ENCODE data around the gene SELENOO. TPM values are rescaled to one million over a fixed set of nuclear protein-coding genes. Genes with fewer than 3 reads are reported as not detected.

SELENOO gene
- total RNA-seq, 1 experiment from 2014 or later: 27.4 TPM

DNA sequence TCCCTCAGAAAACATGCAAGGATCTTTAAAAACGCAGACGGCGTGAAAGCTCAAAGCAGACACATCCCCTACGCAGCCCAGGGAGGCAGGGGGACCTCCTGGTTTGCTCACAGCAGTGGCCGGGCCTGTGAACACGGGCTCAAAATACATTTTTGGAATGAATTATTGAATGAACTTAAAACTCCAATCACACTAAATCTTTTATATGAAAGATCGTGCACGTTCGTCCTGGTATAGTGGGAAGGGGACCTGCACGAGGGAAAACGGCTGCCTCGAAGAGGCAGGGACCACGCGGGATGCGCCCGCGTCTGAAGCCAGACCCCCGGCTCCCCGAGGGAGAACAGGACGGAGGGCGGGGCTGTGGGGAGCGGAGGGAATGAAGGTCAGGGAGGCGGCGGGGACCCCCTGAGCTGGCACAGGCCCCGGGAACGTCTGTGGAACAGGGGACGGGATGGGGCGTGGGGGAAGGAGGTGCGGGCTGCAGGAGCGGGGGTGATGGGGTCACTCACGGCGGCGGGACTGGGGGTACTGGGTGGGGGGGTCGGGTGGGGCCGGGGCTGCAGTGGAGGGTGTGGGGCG is 31.5 kb upstream of the SELENOO start:
- no peaks in the 10 kb centered on the region for H3K27me3 ChIP-seq (ENCODE audit: insufficient read depth, low read depth)
- peaks cover 4% of the 10 kb centered on the region; the same call in 1 of the 2 replicates for H3K79me2 ChIP-seq (ENCODE audit: low read depth)
- no peaks in the 10 kb centered on the region for H3K9me2 ChIP-seq (ENCODE audit: insufficient read depth)
- TF ChIP-seq, protein P1, sequence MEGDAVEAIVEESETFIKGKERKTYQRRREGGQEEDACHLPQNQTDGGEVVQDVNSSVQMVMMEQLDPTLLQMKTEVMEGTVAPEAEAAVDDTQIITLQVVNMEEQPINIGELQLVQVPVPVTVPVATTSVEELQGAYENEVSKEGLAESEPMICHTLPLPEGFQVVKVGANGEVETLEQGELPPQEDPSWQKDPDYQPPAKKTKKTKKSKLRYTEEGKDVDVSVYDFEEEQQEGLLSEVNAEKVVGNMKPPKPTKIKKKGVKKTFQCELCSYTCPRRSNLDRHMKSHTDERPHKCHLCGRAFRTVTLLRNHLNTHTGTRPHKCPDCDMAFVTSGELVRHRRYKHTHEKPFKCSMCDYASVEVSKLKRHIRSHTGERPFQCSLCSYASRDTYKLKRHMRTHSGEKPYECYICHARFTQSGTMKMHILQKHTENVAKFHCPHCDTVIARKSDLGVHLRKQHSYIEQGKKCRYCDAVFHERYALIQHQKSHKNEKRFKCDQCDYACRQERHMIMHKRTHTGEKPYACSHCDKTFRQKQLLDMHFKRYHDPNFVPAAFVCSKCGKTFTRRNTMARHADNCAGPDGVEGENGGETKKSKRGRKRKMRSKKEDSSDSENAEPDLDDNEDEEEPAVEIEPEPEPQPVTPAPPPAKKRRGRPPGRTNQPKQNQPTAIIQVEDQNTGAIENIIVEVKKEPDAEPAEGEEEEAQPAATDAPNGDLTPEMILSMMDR (conservative IDR thresholded peaks at IDR 0.05): no peak
- TF ChIP-seq EZH2 (IDR thresholded peaks at IDR 0.05; ENCODE audit: low read depth): no peak
- H3K4me2 ChIP-seq: peak overlapping the region; percentile 67
- TSS peak; percentile 83 for BruUV-seq (replicated peaks)
- H3K4me3 ChIP-seq: peak overlapping the region; percentile 56; the same call in 1 of the 2 replicates
- POLR2A ChIA-PET (ENCODE audit: unreplicated experiment): no interaction called here
- intact Hi-C loops (cut with micrococcal nuclease; ENCODE audit: unreplicated experiment): no loop called here
- no peaks in the 10 kb centered on the region for H3K9me3 ChIP-seq (ENCODE audit: insufficient read depth, low read depth)
- no peaks in the 10 kb centered on the region for H3K36me3 ChIP-seq (ENCODE audit: low read depth)
- no peaks in the 10 kb centered on the region for H4K20me1 ChIP-seq (ENCODE audit: insufficient read depth)
- peaks cover 13% of the 10 kb centered on the region for H3K4me1 ChIP-seq (replicated peaks; ENCODE audit: insufficient read depth)
- no peak overlapping the region for H3K27ac ChIP-seq
- peaks cover 10% of the 10 kb centered on the region; the same call in 1 of the 2 replicates for H3F3A ChIP-seq (ENCODE audit: insufficient read depth, low read depth)
- H2AFZ ChIP-seq: no peak overlapping the region
- CTCF ChIA-PET: no interaction called here
- DNase-seq: no peak

DNA sequence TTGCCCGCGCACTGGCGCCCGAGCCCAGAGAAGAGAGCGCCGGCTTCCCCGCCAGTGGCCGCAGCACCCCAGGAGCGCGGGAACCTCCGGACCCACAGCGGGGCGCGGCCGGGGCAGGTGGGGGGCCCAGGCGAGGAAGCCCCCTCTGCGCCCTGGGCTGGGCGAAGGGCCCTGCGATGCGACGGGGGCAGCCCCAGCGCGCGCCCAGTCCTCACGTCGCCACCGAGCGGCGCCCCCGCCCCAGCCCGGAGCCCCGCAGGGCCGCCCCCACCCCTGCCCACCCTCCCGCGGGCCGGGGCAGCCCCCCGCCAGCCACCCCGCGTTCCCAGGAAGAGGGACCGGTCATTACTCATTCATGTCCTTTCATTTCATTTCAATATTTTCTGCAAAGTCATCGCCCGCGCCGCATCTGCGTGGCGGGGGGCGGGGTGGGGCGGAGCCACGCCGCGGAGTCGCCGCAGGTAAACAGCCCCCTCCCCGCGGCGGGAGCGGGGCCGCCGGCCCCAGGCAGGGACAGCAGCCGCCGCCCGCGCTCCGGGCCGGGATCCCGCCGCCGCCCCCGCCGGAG is 31.0 kb upstream of the SELENOO start:
- peaks cover 4% of the 10 kb centered on the region; the same call in 1 of the 2 replicates for H3K79me2 ChIP-seq (ENCODE audit: low read depth)
- no peaks in the 10 kb centered on the region for H3K9me3 ChIP-seq (ENCODE audit: insufficient read depth, low read depth)
- intact Hi-C loops (cut with micrococcal nuclease; ENCODE audit: unreplicated experiment): no loop called here
- ChIA-PET CTCF (no interaction called here), POLR2A (ENCODE audit: unreplicated experiment) (no interaction called here)
- no peaks in the 10 kb centered on the region for H3K36me3 ChIP-seq (ENCODE audit: low read depth)
- no peaks in the 10 kb centered on the region for H4K20me1 ChIP-seq (ENCODE audit: insufficient read depth)
- DNase-seq: peak; percentile 46 to 62
- no TSS peak for BruUV-seq (replicated peaks)
- H3K27ac ChIP-seq: no peak overlapping the region
- no peak overlapping the region for H2AFZ ChIP-seq
- peak overlapping the region; percentile 67 for H3K4me2 ChIP-seq
- peaks cover 13% of the 10 kb centered on the region for H3K4me1 ChIP-seq (replicated peaks; ENCODE audit: insufficient read depth)
- peak overlapping the region; percentile 56; the same call in 1 of the 2 replicates for H3K4me3 ChIP-seq
- H3K9me2 ChIP-seq (ENCODE audit: insufficient read depth): no peaks in the 10 kb centered on the region
- H3F3A ChIP-seq (ENCODE audit: insufficient read depth, low read depth): peaks cover 10% of the 10 kb centered on the region; the same call in 1 of the 2 replicates
- no peaks in the 10 kb centered on the region for H3K27me3 ChIP-seq (ENCODE audit: insufficient read depth, low read depth)
- TF ChIP-seq, protein P1 (conservative IDR thresholded peaks at IDR 0.05): no peak
- no peak for TF ChIP-seq EZH2 (IDR thresholded peaks at IDR 0.05; ENCODE audit: low read depth)

DNA sequence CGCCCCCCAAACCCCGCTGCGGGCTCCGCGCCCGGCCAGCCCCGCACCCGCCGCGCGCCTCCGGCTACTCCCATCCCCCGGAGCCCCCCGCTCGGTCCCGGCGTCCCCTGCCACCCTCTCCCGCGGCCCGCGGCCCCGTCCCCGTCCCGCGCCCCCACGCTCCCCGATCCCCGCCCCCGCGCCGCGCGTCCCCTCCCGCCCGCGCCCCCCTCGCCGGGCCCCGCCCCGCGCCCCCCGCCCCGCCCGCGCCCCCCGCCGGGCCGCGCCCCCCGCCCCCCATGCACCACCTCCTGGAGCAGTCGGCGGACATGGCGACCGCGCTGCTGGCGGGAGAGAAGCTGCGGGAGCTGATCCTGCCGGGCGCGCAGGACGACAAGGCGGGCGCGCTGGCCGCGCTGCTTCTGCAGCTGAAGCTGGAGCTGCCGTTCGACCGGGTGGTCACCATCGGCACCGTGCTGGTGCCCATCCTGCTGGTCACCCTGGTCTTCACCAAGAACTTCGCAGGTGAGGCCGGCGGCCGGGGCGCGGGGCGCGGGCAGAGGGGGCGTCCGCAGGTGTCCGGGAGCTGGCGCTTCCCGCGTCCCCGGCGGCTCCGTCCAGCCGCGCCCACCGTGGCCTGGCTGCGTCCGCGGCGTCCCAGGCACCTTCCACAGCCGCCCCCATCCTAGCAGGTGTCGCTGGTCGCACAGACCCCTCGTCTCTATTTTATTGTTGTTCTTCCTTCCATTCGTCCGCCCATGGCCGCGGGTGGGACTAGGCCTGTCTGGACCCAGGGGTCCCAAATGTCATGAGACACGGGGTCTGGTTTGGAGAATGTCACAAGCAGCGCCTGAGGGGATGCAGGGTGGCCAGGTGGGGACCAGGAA is 30.1 kb upstream of the SELENOO start, which contains the start of gene PANX2:
Gene PANX2 (plus strand): TSS at position 279 of the 866 bp plus-strand sequence. CDS start 0 bp downstream, at position 279.
- H4K20me1 ChIP-seq (ENCODE audit: insufficient read depth): peaks cover 8% of the 10 kb centered on the region; the same call in 1 of the 2 replicates
- peak within 1 kb of the TSS; percentile 23; the same call in 1 of the 2 replicates for H2AFZ ChIP-seq
- no peak for DNase-seq
- no TSS peak for BruUV-seq (replicated peaks)
- no peaks in the 10 kb centered on the region for H3K27me3 ChIP-seq (ENCODE audit: insufficient read depth, low read depth)
- no peaks in the 10 kb centered on the region for H3K9me2 ChIP-seq (ENCODE audit: insufficient read depth)
- TF ChIP-seq, protein P1 (conservative IDR thresholded peaks at IDR 0.05): no peak
- TF ChIP-seq EZH2 (IDR thresholded peaks at IDR 0.05; ENCODE audit: low read depth): no peak
- intact Hi-C loops (cut with micrococcal nuclease; ENCODE audit: unreplicated experiment): no loop called here
- no peaks in the 10 kb centered on the region for H3K9me3 ChIP-seq (ENCODE audit: insufficient read depth, low read depth)
- H3K36me3 ChIP-seq (ENCODE audit: low read depth): no peaks in the 10 kb centered on the region
- no peak within 1 kb of the TSS for H3K27ac ChIP-seq
- peaks cover 10% of the 10 kb centered on the region; the same call in 1 of the 2 replicates for H3F3A ChIP-seq (ENCODE audit: insufficient read depth, low read depth)
- peaks cover 13% of the 10 kb centered on the region for H3K4me1 ChIP-seq (replicated peaks; ENCODE audit: insufficient read depth)
- ChIA-PET CTCF (interaction anchor here (0.6 kb wide), 1 partner anchor 21 kb away, joined by 3 read pairs; no protein-coding TSS in a partner anchor), POLR2A (ENCODE audit: unreplicated experiment) (no interaction called here)
- H3K4me2 ChIP-seq: peak within 1 kb of the TSS; percentile 99
- H3K79me2 ChIP-seq (ENCODE audit: low read depth): peaks cover 4% of the 10 kb centered on the region; the same call in 1 of the 2 replicates
- peak within 1 kb of the TSS; percentile 86 for H3K4me3 ChIP-seq

All from PC-9 (cell line).